ENCODE data around the gene EVI5L.

The EVI5L gene

GRCh38 chr19:7865262-7865911 is 35.4 kb downstream of the EVI5L start:
- no peak for DNase-seq (ENCODE audit: low read depth)
- TF ChIP-seq CTCF (conservative IDR thresholded peaks at IDR 0.05; ENCODE audit: low read depth, low read length): no peak
- H3K4me3 ChIP-seq (ENCODE audit: low read length): no peak overlapping the region

DNA sequence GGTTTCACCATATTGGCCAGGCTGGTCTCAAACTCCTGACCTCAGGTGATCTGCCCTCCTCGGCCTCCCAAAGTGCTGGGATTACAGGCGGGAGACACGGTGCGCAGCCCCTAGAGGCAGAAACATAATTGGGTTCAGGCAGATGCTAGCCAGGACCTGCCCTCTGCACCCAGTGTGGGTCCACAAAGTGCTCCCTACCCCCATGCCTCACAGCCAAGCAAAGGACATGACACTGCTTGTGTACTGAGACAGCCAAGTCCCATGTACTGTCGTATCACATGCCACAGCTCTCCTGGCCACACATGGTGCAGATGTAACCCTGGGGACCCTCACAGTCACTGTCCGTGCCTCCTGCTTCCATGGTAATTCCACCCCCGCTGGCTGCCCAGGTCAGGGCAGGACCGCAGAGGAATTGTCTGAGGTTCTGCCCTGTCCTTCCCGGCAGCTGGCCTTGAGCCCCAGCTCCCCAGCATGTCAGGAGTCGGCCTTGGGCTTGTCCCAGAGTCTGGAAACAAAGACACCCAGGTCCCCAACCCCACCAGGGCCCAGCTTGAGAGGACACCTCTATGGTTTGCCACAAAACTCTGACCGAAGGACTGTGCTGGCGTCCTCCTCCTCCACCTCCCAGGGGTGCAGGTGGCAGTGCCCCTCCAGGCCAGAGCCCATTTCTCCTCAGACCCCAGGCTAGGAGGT is 36.5 kb downstream of the EVI5L start:
- no peak for TF ChIP-seq CTCF (conservative IDR thresholded peaks at IDR 0.05; ENCODE audit: low read depth, low read length)
- DNase-seq (ENCODE audit: low read depth): no peak
- H3K4me3 ChIP-seq (ENCODE audit: low read length): no peak overlapping the region

DNA sequence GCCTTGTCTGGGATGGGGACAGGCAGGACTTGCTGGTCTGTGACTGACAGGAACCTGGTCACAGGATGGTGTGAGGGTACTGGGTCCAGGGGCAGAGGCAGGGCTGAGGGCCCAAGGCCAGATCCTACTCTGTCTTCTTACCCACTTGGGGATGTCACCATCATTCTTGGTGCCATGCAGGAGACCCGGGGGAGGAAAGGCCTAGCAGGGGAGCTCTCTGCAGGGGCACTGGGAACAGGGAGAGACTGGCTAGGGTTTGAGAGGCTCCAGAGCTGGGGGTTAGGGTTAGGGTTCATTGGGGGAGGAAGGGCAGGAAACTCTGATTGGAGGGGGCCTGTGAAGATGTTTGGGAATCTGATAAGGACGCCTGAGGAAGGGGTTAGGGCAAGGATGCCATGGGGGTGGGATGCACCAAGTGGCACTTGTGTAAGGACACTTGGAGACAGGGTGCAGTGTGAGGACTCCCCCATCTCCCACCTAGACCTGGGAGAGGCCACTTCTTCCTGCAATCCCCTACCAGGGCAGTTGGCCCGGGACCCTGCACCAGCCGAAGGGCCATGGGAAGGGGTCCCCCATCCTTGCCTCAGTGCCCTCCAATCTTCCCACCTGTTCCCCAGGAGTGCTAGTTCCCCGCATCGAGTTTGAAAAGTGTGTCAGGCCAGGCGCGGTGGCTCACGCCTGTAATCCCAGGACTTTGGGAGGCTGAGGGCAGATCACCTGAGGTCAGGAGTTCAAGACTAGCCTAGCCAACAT is 37.2 kb downstream of the EVI5L start:
- no peak overlapping the region for H3K4me3 ChIP-seq (ENCODE audit: low read length)
- TF ChIP-seq CTCF (conservative IDR thresholded peaks at IDR 0.05; ENCODE audit: low read depth, low read length): no peak

GRCh38 chr19:7868326-7868670 is 38.3 kb downstream of the EVI5L start:
- no peak for TF ChIP-seq CTCF (conservative IDR thresholded peaks at IDR 0.05; ENCODE audit: low read depth, low read length)
- H3K4me3 ChIP-seq (ENCODE audit: low read length): no peak overlapping the region
- DNase-seq (ENCODE audit: low read depth): no peak

More for the DNA sequence above, 37.2 kb downstream of the EVI5L start:
- no peak for DNase-seq (ENCODE audit: low read depth)

- peak overlapping the region; percentile 44 for H3K4me3 ChIP-seq (ENCODE audit: low read length)
- peak; percentile 54 for DNase-seq (ENCODE audit: low read depth)
- TF ChIP-seq CTCF (conservative IDR thresholded peaks at IDR 0.05; ENCODE audit: low read depth, low read length): peak; percentile 60
Measured at GRCh38 chr19:7868671-7869452, 38.8 kb downstream of the EVI5L start.

GRCh38 chr19:7869453-7869909 is 39.5 kb downstream of the EVI5L start:
- peak overlapping the region; percentile 22 for H3K4me3 ChIP-seq (ENCODE audit: low read length)
- no peak for TF ChIP-seq CTCF (conservative IDR thresholded peaks at IDR 0.05; ENCODE audit: low read depth, low read length)
- no peak for DNase-seq (ENCODE audit: low read depth)

Measured in retinal pigment epithelial cell (primary cell).